Epithelial cell of esophagus (primary cell): ENCODE measurements around the gene RGL3.
"Not testable (repeated sequence)": the region's sequence is repeated elsewhere in the genome, so short reads cannot be mapped to it uniquely, and the experiment has no call there.

Experiments used
- DNase-seq: peaks from one replicate; pipeline ENCODE4 v3.0.0; 2010; ENCODE audit warnings: low read depth
- H3K4me3 ChIP-seq: 2 replicates; pipeline ENCODE4 v1.5.1; 2011; ENCODE audit warnings: mild to moderate bottlenecking, low read length, control low read depth
- CTCF ChIP-seq: IDR thresholded peaks from 2 replicates; pipeline ENCODE4 v1.5.1; 2011; ENCODE audit warnings: low read depth, mild to moderate bottlenecking, low read length, control low read depth, inconsistent platforms; ENCODE audit not compliant: insufficient read depth; ENCODE audit errors: missing control alignments

The RGL3 gene

DNA sequence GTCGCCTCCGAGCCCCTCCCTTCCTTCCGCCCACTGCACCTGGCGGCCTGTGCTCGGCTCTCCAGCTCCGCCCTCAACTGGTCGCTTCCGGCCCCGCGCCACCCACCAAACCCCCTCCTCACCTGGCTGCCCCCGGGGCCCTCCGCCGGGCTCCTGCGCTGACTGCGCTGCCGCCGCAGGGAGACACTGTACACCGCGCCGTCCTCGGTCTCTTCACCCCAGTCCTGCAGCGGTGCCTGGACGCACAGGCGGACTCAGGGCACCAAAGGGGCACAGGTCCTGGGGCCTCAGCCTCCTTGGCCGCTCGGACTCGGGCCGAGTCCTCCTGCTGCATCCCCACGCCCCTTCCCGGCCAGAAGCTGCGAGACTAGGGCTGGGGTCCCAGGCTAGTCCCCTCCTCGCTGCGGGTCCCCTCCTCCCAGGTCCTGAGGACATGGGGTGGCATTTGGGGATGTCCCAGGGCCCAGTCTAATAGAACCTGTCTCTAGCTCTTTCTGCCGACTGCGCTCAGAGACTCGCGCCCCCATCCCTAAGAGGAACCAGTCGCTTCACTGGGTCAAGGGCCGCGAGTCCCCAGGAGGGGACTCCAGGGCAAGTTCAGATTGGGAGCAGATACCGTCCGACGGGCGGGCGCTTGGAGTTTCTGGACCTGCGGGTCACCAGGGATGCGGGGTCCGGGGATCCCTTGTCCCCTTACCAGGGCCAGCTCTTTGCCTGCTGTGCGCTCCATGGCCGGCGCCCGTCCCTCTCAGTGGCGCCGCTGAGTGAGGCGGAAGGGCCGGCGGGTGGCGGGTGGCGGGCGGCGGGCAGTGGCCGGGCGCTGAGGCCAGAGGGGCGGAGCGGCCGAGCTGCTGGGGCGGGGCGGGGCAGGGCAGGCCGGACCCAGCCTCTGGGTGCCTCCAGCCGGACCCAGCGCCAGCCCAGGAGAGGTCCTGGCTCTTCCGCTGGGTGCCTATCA, at the start of gene RGL3:
Gene RGL3 (minus strand): TSS at position 766 of the 958 bp plus-strand sequence. CDS start 36 bp downstream, at position 730.
- no peak for DNase-seq
- H3K4me3 ChIP-seq: no peak within 1 kb of the TSS
- no peak for TF ChIP-seq CTCF

DNA sequence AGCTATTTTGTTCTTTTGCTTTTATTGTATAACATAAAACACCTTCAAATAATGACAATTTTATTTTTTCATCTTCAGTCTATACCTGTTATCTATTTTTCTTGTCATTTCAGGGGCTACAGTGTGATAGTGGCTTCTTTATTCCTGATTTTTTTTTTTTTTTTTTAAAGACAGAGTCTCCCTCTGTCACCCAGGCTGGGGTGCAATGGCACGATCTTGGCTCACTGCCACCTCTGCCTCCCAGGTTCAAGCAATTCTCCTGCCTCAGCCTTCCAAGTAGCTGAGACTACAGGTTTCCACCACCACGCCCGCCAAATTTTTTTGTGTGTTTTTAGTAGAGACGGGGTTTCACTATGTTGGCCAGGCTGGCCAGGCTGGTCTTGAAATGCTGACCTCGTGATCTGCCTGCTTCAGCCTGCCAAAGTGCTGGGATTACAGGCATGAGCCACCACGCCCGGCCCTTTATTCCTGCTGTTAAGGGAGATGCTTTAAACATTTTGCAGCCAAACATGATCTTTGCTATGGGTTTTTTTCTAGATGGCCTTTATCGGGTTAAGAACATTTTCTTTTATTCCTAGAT, 49.2 kb upstream of the RGL3 start:
- H3K4me3 ChIP-seq: not testable (repeated sequence)
- DNase-seq: peak; percentile 38

GRCh38 chr19:11465600-11465999, 46.5 kb upstream of the RGL3 start:
- no peak for DNase-seq
- no peak for TF ChIP-seq CTCF
- H3K4me3 ChIP-seq: no peak overlapping the region

GRCh38 chr19:11464333-11465265, 45.5 kb upstream of the RGL3 start:
- DNase-seq: no peak
- no peak for TF ChIP-seq CTCF

GRCh38 chr19:11463391-11463790, 44.3 kb upstream of the RGL3 start:
- no peak for TF ChIP-seq CTCF

More at GRCh38 chr19:11464333-11465265, 45.5 kb upstream of the RGL3 start:
- no peak overlapping the region for H3K4me3 ChIP-seq

DNA sequence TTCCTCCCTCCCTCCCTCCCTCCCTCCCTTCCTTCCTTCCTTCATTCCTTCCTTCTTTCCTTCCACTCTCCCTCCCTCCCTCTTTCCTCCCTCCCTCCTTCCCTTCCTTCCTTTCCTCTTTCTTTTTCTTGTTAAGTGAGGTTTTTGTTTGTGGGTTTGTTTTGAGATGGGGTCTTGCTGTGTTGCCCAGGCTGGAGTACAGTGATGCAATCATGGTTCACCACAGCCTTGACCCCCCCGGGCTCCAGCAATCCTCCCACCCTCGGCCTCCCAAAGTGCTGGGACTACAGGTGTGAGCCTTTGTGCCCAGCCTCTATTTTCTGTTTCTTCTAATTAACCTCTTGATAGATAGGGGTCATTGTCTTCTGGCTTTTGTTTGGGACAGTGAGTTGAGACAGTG, 42.3 kb upstream of the RGL3 start:
- no peak overlapping the region for H3K4me3 ChIP-seq
- no peak for DNase-seq
- no peak for TF ChIP-seq CTCF

More at GRCh38 chr19:11463391-11463790, 44.3 kb upstream of the RGL3 start:
- DNase-seq: no peak
- H3K4me3 ChIP-seq: no peak overlapping the region

DNA sequence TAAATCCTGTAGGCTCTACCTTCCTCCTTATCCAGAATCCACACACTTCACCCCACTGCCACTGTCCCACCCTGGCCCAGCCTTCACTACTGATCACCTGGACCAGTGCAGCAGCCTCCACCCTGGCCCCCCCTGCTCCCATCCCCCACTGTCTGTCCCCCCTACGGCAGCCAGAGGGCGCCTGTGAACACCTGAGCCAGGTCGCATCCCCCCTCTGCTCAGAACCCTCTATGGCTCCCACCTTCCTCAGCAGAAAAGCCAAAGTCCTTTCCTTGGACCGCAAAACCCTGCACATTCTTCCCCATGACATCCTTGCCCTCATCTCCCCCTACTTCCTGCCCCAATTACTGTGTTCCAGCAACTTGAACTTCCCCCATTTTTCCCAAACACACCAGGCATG, 41.1 kb upstream of the RGL3 start:
- no peak for DNase-seq
- TF ChIP-seq CTCF: peak; percentile 24

GRCh38 chr19:11458912-11459311, 39.8 kb upstream of the RGL3 start:
- not testable (repeated sequence) for H3K4me3 ChIP-seq, DNase-seq

More for the DNA sequence above, 41.1 kb upstream of the RGL3 start:
- H3K4me3 ChIP-seq: no peak overlapping the region
